Measurements from ENCODE around the gene CACNA1C.

Gene CACNA1C

GRCh38 chr12:2347844-2348481 lies 295.2 kb downstream of the CACNA1C start:
- TF ChIP-seq CTCF (conservative IDR thresholded peaks at IDR 0.05; ENCODE audit: low read depth): no peak
- ChIA-PET CTCF (interaction anchor here (0.7 to 0.8 kb wide), 2 partner anchors 10 to 47 kb away, joined by 3 to 5 read pairs; no protein-coding TSS in a partner anchor), POLR2A (ENCODE audit: low non-redundant PET) (no interaction called here)
- no peak overlapping the region for H3K27ac ChIP-seq
- DNase-seq (ENCODE audit: low spot score): no peak

GRCh38 chr12:2348482-2348852 lies 295.7 kb downstream of the CACNA1C start:
- POLR2A ChIA-PET (ENCODE audit: low non-redundant PET): no interaction called here
- no peak for DNase-seq (ENCODE audit: low spot score)
- CTCF ChIA-PET: no interaction called here
- no peak for TF ChIP-seq CTCF (conservative IDR thresholded peaks at IDR 0.05; ENCODE audit: low read depth)
- H3K27ac ChIP-seq: no peak overlapping the region

GRCh38 chr12:2351161-2351560 lies 298.4 kb downstream of the CACNA1C start:
- POLR2A ChIA-PET (ENCODE audit: low non-redundant PET): no interaction called here
- DNase-seq (ENCODE audit: low spot score): no peak
- TF ChIP-seq CTCF (conservative IDR thresholded peaks at IDR 0.05; ENCODE audit: low read depth): no peak
- CTCF ChIA-PET: no interaction called here
- no peak overlapping the region for H3K27ac ChIP-seq

- no peak for TF ChIP-seq CTCF (conservative IDR thresholded peaks at IDR 0.05; ENCODE audit: low read depth)
- CTCF ChIA-PET: interaction anchor here (0.6 kb wide), 1 partner anchor 1582 kb away, joined by 3 read pairs; no protein-coding TSS in a partner anchor
- DNase-seq (ENCODE audit: low spot score): no peak
- H3K27ac ChIP-seq: no peak overlapping the region
- POLR2A ChIA-PET (ENCODE audit: low non-redundant PET): no interaction called here
Measured at GRCh38 chr12:2352203-2352602, 299.4 kb downstream of the CACNA1C start.

- TF ChIP-seq CTCF (conservative IDR thresholded peaks at IDR 0.05; ENCODE audit: low read depth): no peak
- CTCF ChIA-PET: no interaction called here
- POLR2A ChIA-PET (ENCODE audit: low non-redundant PET): no interaction called here
- no peak overlapping the region for H3K27ac ChIP-seq
- DNase-seq (ENCODE audit: low spot score): no peak
Measured at GRCh38 chr12:2353281-2353680, 300.5 kb downstream of the CACNA1C start.

GRCh38 chr12:2353691-2354090 lies 300.9 kb downstream of the CACNA1C start:
- ChIA-PET CTCF (no interaction called here), POLR2A (ENCODE audit: low non-redundant PET) (no interaction called here)
- no peak for TF ChIP-seq CTCF (conservative IDR thresholded peaks at IDR 0.05; ENCODE audit: low read depth)
- no peak overlapping the region for H3K27ac ChIP-seq
- DNase-seq (ENCODE audit: low spot score): no peak

Measured in RWPE1 (cell line).